HG03520 (cell line): ENCODE results near the gene LNPEP.
"Not testable (repeated sequence)": the region's sequence is repeated elsewhere in the genome, so short reads cannot be mapped to it uniquely, and the experiment has no call there.

Experiments used
- ATAC-seq: cut with Tn5 transposase; IDR thresholded peaks from one replicate; pipeline ENCODE4 v1.9.1; 2021; ENCODE audit warnings: mild to moderate bottlenecking, moderate library complexity; ENCODE audit not compliant: unreplicated experiment

The LNPEP gene

DNA sequence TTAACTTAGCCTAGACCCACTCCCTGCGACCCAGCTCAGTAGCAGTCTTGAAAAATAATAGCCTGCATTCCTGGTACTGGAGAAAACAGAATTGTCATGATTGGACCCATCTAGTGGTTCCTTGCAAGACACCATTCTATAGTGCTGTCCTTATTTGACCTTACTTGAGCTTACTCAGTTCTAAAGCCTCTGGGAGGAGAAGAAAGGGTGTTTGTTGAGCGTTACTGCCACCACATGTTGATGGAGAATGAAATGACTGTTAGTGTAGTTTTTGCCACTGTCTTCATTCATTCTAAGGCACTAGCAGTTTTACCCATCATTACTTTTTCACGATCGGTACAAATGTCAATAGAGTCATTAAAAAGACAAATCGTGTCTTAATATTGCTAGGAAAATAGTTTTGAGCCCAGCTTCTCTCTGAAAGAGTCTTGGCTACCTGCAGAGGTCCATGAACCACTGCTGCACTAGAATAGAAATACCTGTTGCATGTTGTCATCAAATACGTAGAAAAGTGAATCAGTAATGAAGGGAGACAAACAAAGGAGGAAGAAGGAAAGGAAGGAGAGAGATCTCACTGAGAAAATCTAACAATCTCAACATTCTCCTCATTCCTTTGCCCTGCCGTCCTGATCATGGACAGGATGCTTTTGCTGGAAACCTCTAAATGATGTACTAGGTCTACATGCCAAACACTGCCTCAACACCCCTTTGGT, 110.5 kb downstream of the LNPEP start:
- ATAC-seq = no peak

DNA sequence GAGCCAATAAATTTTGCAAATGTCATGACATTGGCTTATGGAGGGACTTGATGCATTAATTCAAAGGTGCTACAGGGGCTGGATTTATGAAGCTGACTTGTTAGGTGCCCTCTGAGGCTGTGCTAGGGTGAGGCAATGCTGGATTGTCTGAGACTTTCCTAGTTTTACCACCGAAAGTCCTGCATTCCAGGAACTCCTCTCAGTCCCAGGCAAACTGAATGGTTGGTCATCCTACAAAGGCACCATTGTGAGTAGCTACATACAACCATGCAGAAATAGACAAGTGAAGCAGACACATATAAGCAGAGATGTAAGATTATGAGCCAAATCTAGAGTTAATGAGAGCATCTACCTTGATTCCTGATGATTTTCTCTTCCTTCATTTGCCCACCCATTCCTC, 111.2 kb downstream of the LNPEP start:
- ATAC-seq = no peak

DNA sequence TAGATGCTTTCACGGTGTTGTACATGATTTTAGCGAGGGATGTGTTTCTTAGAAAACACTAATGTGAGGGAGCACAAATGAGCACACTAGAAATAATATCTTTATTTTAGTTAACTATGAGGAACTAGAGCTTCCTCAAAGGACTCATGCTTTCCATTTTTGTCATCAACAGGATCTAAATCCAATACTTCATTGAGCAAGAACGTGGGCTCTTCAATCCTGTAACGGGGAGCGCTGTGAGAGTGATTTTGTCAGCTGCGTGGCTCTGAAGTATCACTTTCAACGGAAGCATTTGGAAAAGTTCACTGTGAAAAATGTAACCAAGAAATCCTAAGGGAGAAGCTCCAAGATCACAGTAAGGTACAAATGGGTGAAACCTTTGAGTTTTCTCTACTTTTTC, 113.3 kb downstream of the LNPEP start:
- ATAC-seq = no peak

DNA sequence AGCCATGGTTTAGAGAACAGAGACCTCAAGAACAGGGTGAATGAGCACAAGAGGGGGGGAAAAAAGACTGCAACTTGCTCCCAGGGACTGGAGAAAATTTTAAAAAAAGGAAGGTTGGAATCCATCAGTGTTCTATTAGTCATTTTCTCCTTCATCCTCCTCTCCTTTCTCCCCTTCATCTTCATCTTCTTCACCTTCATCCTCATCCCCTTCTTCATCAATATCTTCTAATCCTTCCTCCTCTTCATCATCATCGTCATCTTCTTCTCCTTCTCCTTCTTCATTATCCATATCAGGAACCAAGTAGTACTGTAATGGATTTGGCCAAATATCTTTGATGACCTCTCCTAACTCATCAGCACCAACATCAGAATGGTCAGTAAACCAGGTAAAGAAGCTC, 120.4 kb downstream of the LNPEP start:
- ATAC-seq = no peak

DNA sequence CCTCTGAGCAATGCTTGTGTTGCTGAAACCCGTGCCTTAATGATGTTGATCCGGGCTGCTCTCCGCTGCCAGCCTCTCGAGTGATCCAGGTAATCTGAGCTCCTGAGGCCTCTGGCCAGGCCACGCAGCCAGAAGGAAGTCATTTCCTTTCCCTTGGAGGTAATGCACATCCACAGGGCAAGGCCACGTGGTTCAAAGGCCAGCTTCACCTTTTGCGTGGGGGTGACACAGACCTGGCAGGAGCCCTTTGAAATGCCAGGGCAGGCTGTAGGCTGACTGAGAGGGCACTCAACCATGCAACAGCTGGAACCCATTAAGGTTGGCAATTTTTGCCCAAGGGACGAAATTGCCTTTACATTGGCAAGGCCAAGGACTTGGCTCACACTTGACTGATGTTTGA, 126.2 kb downstream of the LNPEP start:
- no peak for ATAC-seq

DNA sequence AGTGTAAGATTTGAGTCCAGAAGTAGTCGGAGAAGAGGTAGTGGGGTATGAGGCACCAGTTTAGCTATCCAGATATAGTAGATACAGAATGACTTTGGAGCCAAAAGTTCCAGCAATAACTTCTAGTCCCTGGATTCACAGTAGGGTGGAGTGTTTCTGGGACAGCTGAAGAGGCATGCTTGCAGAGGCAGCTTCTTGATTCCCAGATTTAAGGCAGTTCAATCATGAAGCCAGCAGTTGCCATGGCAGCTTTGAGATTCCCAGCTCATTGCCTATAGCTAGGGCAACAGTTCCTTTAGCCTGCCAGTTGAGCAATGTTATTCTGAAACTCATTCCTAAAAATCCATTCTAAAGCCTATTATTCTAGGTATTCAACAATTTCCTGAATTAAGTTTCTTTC, 127.4 kb downstream of the LNPEP start:
- ATAC-seq = no peak

DNA sequence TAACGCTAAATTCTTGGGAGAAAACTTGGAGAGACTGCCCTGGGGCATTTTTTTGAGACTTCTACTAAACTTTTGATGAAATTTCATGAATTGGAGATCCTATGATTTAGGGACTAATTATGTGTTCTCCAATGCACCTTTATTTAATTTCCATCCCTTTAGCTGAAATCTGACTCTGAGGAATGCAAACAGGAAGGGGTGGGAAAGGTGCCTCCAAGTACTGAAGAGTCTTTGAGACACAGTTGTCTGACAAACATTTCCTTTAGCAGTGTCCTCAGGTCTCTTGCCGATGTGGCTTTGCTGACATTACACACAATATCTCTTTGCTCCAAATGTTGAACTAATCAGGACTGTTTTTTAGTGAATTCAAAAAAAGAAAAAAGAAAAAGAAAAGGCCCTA, 129.6 kb downstream of the LNPEP start:
- ATAC-seq = no peak

DNA sequence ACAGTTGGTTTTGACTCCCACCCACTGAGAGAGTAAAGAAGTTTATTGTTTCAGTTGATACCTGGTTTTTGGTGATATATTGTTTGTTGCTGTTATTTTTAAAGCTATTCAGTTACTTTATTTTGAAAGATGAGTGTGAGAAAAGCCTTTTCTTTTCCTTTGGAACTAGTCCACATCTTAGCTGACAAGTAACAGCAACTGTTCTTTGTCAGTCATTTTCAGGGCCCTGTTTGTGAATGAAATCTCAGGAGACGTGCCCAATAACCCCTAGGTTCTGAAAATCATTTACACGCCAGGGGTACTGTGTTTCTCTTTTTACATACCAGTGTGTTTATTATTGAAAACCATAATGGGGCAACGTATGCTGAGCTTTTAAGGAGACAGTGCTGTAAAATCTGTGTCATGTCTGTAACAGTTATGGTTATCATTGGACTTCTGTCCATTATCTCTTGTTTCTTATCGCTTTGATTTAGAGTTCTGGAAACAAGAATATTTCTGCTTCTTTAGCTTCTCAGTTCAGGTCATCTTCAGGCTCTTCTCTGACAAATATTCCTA, 131.5 kb downstream of the LNPEP start:
- ATAC-seq = no peak

DNA sequence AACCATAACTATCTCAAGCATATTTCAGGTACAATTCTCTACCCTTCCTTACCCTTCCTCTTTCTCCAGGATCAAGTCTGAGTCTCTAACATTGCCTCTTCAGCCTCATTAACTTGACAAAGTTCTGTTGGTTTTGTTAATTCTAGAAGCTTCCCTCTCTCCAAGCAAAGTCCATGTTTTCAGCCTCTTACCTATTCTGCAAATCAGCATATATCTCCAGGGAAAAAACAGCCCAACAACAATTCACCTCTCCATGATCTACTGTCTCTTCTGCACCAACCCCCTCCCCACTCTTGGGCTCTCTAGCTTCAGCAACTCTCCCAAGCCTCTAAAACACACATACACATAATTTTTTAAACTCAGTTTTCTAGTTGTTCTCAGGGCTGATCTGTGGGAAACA, 134.4 kb downstream of the LNPEP start:
- no peak for ATAC-seq

DNA sequence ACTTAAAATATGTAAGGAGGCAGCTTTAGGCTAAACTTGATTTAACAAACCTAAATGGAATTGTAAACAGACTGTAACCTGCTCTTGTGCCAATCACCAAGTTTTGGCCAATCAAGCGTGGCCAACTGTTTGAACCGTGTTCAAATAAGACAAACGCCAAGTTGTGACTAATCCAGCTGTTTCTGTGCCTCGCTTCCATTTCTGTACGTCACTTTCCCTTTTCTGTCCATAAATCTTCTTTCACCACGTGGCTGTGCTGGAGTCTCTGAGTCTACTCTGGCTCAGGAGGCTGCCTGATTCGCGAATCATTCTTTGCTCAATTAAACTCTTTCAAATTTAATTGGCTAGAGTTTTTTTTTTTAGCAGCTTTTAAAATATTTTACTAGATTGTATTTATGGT, 135.2 kb downstream of the LNPEP start:
- ATAC-seq = no peak

DNA sequence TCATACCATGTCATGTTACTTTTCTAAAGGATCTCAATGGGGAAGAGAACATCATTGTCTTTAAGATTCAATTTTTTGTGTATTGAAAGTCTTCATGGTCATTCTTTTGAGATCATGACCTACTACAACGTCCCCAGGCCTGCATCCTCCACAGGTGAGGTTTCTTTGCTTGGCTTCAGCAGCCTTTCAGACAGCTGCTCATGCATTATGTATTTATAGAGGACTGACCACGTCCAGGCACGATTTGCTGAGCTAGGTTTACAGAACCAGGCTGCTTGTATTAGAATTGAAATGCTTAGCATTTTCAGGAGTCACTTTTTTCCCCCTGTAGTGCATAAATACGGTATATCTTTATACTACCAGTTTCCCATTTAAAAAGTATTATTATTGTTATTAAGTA, 136.1 kb downstream of the LNPEP start:
- ATAC-seq = no peak

DNA sequence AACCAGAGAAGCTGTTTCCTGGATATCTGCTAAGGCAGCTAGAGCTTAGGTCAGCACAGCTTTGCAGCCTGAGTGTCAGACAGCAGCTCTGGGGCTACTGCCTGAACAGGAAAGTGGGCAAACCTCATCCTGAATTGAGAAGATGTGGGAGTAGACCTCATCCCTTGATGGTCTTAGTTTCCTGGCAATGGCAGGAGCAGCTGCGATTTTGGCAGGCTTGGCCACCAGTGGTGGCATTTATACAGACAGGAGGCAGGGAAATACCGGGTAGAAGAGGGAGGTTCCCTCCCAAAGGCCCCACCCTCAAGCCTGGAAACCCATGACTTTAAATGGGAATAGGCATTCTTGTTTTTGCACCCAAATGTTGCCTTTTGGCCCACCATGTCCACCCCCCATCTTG, 136.8 kb downstream of the LNPEP start:
- no peak for ATAC-seq

DNA sequence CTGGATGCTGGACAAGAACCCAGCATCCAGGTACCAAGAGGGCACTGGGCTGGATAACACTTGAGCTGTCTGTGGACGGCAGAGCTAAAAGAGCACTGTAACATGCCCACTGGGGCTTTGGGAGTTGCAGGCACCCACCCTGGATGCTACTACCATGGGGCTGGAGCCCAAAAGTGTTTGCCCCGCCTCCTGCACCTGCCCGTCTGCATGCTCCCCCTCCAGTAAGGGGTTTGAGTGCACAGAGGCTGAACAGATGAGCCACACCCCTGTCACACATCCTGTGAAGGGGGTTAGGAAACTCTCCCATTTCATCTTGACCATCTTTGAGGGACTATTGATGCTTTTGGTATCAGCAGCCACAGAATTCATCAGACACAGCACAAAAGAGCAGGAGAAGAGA, 137.5 kb downstream of the LNPEP start:
- ATAC-seq = no peak

DNA sequence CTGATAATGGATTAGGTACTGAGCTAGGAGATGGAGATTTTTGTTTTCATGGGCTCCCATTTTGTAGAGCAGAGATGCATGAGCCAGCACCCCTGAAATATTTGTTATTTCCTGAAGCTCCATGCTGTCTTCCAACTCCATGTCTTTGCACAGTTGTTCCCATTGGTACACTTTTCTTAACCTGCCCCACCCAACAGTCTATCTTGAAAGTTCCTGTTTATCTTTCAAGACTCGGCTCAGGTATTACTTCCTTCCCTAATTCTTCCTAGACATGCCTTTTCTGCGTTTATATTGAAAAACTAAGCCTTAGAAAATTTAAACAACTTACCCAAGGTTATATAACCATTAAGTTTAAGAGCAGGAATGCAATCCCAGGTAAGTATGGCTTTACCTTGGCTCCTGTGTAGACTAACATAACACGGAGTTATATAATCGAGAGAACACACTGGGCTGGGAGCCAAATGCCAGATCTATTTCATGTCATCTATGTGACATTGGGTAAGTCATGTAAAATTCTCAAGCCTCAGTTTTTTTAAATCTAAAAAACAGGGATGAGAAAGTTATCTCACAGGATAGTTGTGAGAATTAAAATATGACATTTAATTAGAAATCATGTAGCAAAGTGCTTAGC, 139.1 kb downstream of the LNPEP start:
- ATAC-seq = no peak

DNA sequence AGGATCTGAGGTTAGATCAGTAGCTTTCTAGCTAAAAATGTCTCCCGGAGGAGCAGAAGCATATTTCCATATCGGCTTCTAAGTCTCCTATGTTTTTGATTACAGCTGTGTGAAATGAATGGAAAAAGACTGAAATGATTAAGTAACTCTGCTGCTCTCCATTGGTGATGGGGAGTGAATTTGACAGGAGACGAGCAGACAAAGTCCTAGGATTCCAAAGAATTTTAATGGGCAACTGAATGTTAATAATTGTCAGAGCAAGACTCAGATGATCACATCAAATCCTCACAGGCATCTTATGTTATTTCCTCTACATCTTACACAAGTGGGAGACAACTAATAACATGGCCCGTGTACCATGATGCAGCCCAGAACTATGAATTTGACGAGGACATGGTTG, 139.8 kb downstream of the LNPEP start:
- ATAC-seq = no peak

DNA sequence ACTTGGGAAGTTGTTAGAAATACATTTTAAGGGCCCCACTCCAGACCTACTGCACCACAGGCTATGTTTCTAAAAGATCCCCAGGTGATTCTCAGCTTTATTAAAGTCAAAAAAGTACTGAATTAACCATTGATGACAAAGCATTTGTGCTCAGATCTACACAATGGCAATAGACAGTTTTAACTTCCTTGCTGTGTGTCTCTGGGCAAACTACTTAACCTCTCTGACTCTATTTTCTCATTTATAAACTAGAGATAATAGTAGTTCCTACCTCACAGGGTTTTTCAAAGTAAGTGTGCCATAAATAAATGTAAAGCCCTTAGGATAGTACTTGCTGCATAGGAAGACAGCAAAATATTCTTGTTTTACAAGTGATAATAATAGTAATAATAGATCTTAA, 140.2 kb downstream of the LNPEP start:
- no peak for ATAC-seq

DNA sequence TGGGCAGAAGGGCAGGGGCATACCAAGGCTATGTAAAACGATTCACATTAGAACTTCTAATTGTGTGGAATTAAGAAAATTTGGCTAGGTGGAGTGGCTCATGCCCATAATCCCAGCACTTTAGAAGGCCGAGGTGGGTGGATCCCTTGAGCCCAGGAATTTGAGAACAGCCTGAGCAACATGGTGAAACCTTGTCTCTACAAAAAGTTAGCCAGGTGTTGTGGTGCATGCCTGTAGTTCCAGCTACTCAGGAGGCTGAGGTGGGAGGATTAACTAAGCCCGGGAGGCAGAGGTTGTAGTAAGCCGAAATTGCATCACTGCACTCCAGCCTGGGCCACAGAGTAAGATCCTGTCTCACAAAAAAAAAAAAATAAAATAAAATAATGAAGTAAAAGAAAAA, 141.4 kb downstream of the LNPEP start:
- ATAC-seq = no peak

DNA sequence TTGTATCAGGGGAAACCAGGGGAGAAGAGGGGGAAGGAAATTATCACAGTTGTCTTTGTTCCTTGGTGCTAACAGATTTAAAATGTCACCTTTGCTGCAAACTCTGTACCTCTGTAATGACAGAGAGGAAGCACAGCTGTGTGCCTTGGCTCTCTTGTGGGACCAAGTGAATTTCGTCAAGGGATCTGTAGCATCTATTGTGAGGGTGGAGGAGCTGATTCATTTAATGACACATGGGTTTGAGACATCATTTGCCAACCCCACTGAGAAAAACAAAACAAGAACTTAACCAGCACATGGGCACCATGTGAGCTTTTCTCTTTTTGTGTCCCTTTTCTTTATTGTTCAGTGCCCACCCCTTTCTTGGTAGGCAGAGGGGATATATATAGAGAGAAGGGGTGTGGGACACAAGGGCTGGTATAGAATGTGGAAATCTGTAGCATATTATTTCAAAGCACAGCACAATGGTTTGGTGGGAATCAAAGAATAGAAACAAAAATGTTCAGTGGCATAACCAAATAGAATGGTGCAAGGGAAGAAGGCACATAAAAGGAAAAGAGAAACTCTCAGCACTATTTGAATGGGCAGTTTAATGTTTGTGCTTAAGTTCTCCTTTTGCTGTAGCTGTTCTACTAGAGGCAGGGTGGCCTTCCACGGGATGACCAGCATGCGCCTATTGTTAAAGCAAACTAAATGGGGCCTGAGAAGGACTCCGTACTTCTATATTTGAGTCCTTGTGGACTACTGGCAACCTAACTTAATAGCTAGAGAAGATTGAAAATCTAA, 143.3 kb downstream of the LNPEP start:
- ATAC-seq = no peak

DNA sequence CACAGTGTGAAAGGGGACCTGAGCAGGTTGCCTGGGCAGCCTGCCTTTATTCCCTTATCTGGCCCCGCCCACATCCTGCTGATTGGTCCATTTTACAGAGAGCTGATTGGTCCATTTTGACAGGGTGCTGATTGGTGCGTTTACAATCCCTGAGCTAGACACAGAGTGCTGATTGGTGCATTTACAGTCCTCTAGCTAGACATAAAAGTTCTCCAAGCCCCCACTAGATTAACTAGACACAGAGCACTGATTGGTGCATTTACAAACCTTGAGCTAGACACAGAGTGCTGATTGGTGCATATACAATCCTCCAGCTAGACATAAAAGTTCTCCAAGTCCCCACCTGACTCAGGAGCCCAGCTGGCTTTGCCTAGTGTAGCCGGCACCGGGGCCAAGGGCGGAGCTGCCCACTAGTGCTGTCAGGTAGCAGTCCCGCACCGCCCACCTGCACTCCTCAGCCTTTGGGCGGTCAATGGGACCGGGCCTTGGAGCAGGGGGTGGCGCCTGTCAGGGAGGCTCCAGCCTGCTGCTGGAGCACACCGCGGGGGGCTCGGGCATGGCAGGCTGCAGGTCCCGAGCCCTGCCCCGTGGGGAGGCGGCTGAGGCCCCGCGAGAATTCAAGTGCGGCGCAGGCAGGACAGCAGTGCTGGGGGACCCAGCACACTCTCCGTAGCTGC, 149.0 kb downstream of the LNPEP start:
- not testable (repeated sequence) for ATAC-seq

DNA sequence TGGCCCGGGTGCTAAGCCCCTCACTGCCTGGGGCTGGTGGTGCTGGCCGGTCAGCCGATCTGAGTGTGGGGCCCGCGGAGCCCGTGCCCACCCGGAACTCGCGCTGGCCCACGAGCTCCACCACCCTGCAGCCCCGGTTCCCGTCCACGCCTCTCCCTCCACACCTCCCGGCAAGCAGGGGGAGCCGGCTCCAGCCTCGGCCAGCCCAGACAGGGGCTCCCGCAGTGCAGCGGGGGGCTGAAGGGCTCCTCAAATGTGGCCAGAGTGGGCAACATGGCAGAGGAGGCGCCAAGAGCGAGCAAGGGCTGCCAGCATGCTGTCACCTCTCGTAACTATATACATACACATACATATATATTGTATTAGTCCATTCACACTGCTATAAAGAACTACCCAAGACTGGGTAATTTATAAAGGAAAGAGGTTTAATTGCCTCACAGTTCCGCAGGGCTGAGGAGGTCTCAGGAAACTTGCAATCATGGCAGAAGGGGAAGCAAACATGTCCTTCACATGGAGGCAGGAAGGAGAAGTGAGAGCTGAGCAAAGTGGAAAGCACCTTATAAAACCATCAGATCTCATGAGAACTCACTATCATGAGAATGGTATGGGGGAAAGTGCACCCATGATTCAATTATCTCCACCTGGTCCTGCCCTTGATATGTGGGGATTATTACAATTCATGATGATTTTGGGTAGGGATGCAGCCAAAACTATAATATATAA, 149.7 kb downstream of the LNPEP start:
- no peak for ATAC-seq
